Ishikawa (cell line): ENCODE data around the gene PPOX.

Experiments
- EGR1 ChIP-seq: IDR thresholded peaks from 2 replicates; pipeline ENCODE4 v1.6.1; 2012
- EP300 ChIP-seq: IDR thresholded peaks from 2 replicates; pipeline ENCODE4 v1.6.1; 2012; ENCODE audit warnings: borderline replicate concordance
- RAD21 ChIP-seq: IDR thresholded peaks from 2 replicates; pipeline ENCODE4 v1.6.1; 2012; ENCODE audit warnings: low read depth
- TAF1 ChIP-seq: IDR thresholded peaks from 2 replicates; pipeline ENCODE4 v1.6.1; 2012; ENCODE audit warnings: low read depth, mild to moderate bottlenecking
- TEAD4 ChIP-seq: IDR thresholded peaks from 2 replicates; pipeline ENCODE4 v1.6.1; 2012
- YY1 ChIP-seq: IDR thresholded peaks from 2 replicates; pipeline ENCODE4 v1.6.1; 2012; ENCODE audit warnings: low read depth
- ZBTB7A ChIP-seq: IDR thresholded peaks from 2 replicates; pipeline ENCODE4 v1.6.1; 2012; ENCODE audit warnings: low read depth
- TF ChIP-seq, protein P1 (sequence below): IDR thresholded peaks from 2 replicates; pipeline ENCODE4 v1.6.1; 2012
- TF ChIP-seq, protein P2 (sequence below): IDR thresholded peaks from 2 replicates; pipeline ENCODE4 v1.6.1; 2012; ENCODE audit warnings: low read depth, mild to moderate bottlenecking

DNA sequence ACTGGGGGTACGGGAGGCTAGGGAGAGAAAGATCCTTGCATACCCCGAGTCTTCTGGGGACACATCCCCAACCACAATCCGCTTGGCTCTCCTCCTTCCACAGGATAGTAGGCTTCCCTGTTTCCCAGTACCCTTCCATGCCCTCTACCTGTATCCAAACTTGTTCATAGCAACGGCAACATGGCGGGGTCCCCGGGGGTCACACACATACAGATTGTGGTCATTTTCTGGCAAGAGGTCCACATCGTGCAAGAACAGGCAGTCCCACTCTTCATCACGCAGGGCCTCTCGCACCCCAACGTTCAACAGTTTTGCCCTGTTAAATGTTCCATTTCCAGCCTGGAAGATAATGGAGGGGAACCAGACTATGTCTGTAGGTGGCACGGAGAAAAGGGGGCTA, 7.5 kb downstream of the PPOX start:
- no peak for TF ChIP-seq YY1
- TF ChIP-seq TAF1: no peak
- no peak for TF ChIP-seq RAD21
- TF ChIP-seq EP300: no peak
- no peak for TF ChIP-seq ZBTB7A
- TF ChIP-seq, protein P1, sequence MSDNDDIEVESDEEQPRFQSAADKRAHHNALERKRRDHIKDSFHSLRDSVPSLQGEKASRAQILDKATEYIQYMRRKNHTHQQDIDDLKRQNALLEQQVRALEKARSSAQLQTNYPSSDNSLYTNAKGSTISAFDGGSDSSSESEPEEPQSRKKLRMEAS: no peak
- TF ChIP-seq EGR1: no peak
- TF ChIP-seq TEAD4: no peak
- TF ChIP-seq, protein P2, sequence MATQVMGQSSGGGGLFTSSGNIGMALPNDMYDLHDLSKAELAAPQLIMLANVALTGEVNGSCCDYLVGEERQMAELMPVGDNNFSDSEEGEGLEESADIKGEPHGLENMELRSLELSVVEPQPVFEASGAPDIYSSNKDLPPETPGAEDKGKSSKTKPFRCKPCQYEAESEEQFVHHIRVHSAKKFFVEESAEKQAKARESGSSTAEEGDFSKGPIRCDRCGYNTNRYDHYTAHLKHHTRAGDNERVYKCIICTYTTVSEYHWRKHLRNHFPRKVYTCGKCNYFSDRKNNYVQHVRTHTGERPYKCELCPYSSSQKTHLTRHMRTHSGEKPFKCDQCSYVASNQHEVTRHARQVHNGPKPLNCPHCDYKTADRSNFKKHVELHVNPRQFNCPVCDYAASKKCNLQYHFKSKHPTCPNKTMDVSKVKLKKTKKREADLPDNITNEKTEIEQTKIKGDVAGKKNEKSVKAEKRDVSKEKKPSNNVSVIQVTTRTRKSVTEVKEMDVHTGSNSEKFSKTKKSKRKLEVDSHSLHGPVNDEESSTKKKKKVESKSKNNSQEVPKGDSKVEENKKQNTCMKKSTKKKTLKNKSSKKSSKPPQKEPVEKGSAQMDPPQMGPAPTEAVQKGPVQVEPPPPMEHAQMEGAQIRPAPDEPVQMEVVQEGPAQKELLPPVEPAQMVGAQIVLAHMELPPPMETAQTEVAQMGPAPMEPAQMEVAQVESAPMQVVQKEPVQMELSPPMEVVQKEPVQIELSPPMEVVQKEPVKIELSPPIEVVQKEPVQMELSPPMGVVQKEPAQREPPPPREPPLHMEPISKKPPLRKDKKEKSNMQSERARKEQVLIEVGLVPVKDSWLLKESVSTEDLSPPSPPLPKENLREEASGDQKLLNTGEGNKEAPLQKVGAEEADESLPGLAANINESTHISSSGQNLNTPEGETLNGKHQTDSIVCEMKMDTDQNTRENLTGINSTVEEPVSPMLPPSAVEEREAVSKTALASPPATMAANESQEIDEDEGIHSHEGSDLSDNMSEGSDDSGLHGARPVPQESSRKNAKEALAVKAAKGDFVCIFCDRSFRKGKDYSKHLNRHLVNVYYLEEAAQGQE: no peak
